Measurements from ENCODE around the gene JARID2. TPM values are rescaled to one million over a fixed set of nuclear protein-coding genes. Genes with fewer than 3 reads are reported as not detected.
A peak's percentile ranks its signal among the peaks of the same experiment; 100 is the strongest.

Gene JARID2
- total RNA-seq, 2 donors from 2014 or later = 8.3 to 12.8 TPM

- ATAC-seq (ENCODE audit: insufficient number of reproducible peaks, low FRiP score, low read depth) (no peak), DNase-seq (ENCODE audit: low spot score) (no peak)
- peaks cover 38 to 56% of the 10 kb centered on the region in 2 donors for H3K4me1 ChIP-seq (ENCODE audit: control insufficient read depth in 1 of 2, low read depth in 2 of 2)
- no peak overlapping the region for H3K4me3 ChIP-seq
- no peaks in the 10 kb centered on the region for H3K27me3 ChIP-seq (replicated peaks; ENCODE audit: insufficient read depth)
- TF ChIP-seq CTCF (IDR thresholded peaks at IDR 0.05) = no peak
- H3K27ac ChIP-seq = no peak overlapping the region
- no peaks in the 10 kb centered on the region for H3K36me3 ChIP-seq
- no peaks in the 10 kb centered on the region for H3K9me3 ChIP-seq
These were observed 62.8 kb downstream of the JARID2 start for GRCh38 chr6:15308435-15309213.

- Histone ChIP-seq H3K4me3 (no peak overlapping the region), H3K9me3 (no peaks in the 10 kb centered on the region), H3K4me1 (ENCODE audit: control insufficient read depth in 1 of 2, low read depth in 2 of 2) (peaks cover 38 to 61% of the 10 kb centered on the region in 2 donors), H3K36me3 (no peaks in the 10 kb centered on the region), H3K27me3 (replicated peaks; ENCODE audit: insufficient read depth) (no peaks in the 10 kb centered on the region), H3K27ac (no peak overlapping the region)
- DNase-seq (ENCODE audit: low spot score) (no peak), ATAC-seq (ENCODE audit: insufficient number of reproducible peaks, low FRiP score, low read depth) (no peak)
- no peak for TF ChIP-seq CTCF (IDR thresholded peaks at IDR 0.05)
These were observed 63.9 kb downstream of the JARID2 start for GRCh38 chr6:15309611-15310283.

GRCh38 chr6:15310680-15311079, 64.8 kb downstream of the JARID2 start:
- H3K27ac ChIP-seq = no peak overlapping the region
- no peak for TF ChIP-seq CTCF (IDR thresholded peaks at IDR 0.05)
- H3K36me3 ChIP-seq = no peaks in the 10 kb centered on the region
- H3K4me3 ChIP-seq = no peak overlapping the region
- ATAC-seq (ENCODE audit: insufficient number of reproducible peaks, low FRiP score, low read depth) = no peak
- peaks cover 35 to 61% of the 10 kb centered on the region in 2 donors for H3K4me1 ChIP-seq (ENCODE audit: control insufficient read depth in 1 of 2, low read depth in 2 of 2)
- no peaks in the 10 kb centered on the region for H3K27me3 ChIP-seq (replicated peaks; ENCODE audit: insufficient read depth)
- no peak for DNase-seq (ENCODE audit: low spot score)
- H3K9me3 ChIP-seq = no peaks in the 10 kb centered on the region

GRCh38 chr6:15312500-15312899, 66.6 kb downstream of the JARID2 start:
- Histone ChIP-seq H3K9me3 (no peaks in the 10 kb centered on the region), H3K27ac (no peak overlapping the region), H3K27me3 (replicated peaks; ENCODE audit: insufficient read depth) (no peaks in the 10 kb centered on the region), H3K4me1 (ENCODE audit: control insufficient read depth in 1 of 2, low read depth in 2 of 2) (peaks cover 35 to 61% of the 10 kb centered on the region in 2 donors), H3K4me3 (no peak overlapping the region), H3K36me3 (no peaks in the 10 kb centered on the region)
- DNase-seq (ENCODE audit: low spot score) (no peak), ATAC-seq (ENCODE audit: insufficient number of reproducible peaks, low FRiP score, low read depth) (no peak)
- no peak for TF ChIP-seq CTCF (IDR thresholded peaks at IDR 0.05)

- ATAC-seq (ENCODE audit: insufficient number of reproducible peaks, low FRiP score, low read depth) = peak; percentile 26
- TF ChIP-seq CTCF (IDR thresholded peaks at IDR 0.05) = no peak
- Histone ChIP-seq H3K4me3 (no peak overlapping the region), H3K4me1 (ENCODE audit: control insufficient read depth in 1 of 2, low read depth in 2 of 2) (peaks cover 35 to 54% of the 10 kb centered on the region in 2 donors), H3K27me3 (replicated peaks; ENCODE audit: insufficient read depth) (no peaks in the 10 kb centered on the region), H3K9me3 (no peaks in the 10 kb centered on the region), H3K36me3 (no peaks in the 10 kb centered on the region), H3K27ac (no peak overlapping the region)
- no peak for DNase-seq (ENCODE audit: low spot score)
These were observed 67.5 kb downstream of the JARID2 start for GRCh38 chr6:15313367-15313766.

All from thoracic aorta (tissue), 2 donors.